ENCODE measurements around the gene DHODH.
A peak's percentile ranks its signal among the peaks of the same experiment; 100 is the strongest.

The DHODH gene

DNA sequence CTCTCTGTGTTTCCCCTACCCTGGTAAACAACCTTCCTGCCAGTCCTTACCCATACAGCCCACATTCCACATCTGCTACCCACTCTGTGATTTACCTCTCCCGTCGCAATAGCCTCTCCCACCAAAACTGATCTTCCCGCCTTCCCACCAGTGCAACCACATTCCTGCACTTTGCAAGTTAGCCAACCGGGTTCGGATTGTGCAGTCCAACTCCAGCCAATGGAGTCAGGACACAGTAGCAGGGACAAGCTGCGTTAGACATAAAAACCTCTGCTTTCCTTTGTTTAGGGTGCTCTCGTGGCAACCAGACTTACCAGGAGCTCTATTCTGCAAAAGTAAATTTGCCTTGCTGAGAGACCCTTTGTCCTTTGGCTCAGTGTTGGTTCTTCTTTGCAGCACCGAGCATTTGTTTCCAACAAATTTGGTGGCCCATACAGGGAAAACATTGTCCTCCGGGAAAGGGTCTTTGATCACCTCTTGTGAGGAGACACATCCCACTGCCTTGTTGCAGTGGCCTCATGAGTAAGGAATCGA, 55.9 kb downstream of the DHODH start:
- Histone ChIP-seq H3K27me3 (ENCODE audit: low read depth, low read length) (no peaks in the 10 kb centered on the region), H3K4me1 (ENCODE audit: low read length) (no peaks in the 10 kb centered on the region), H4K20me1 (ENCODE audit: insufficient read depth, low read length) (no peaks in the 10 kb centered on the region), H3K9me3 (ENCODE audit: insufficient read depth, low read length) (no peaks in the 10 kb centered on the region), H3K36me3 (replicated peaks; ENCODE audit: low read depth, low read length) (no peaks in the 10 kb centered on the region), H3K9ac (ENCODE audit: low read length) (no peak overlapping the region), H3K4me2 (ENCODE audit: low read length) (no peak overlapping the region), H3K27ac (ENCODE audit: low read length) (no peak overlapping the region), H3K4me3 (ENCODE audit: low read length) (no peak overlapping the region), H2AFZ (ENCODE audit: low read depth, low read length) (no peak overlapping the region), H3K79me2 (ENCODE audit: low read length) (no peaks in the 10 kb centered on the region)
- TF ChIP-seq CTCF (IDR thresholded peaks at IDR 0.05; ENCODE audit: low read depth, low read length) (no peak), EZH2phosphoT487 (IDR thresholded peaks at IDR 0.05; ENCODE audit: low read depth) (no peak)

- TF ChIP-seq CTCF (IDR thresholded peaks at IDR 0.05; ENCODE audit: low read depth, low read length) (peak; percentile 66), EZH2phosphoT487 (IDR thresholded peaks at IDR 0.05; ENCODE audit: low read depth) (no peak)
- Histone ChIP-seq H3K9me3 (ENCODE audit: insufficient read depth, low read length) (no peaks in the 10 kb centered on the region), H3K36me3 (replicated peaks; ENCODE audit: low read depth, low read length) (no peaks in the 10 kb centered on the region), H4K20me1 (ENCODE audit: insufficient read depth, low read length) (no peaks in the 10 kb centered on the region), H3K4me1 (ENCODE audit: low read length) (no peaks in the 10 kb centered on the region), H3K4me3 (ENCODE audit: low read length) (no peak overlapping the region), H3K27ac (ENCODE audit: low read length) (no peak overlapping the region), H3K9ac (ENCODE audit: low read length) (no peak overlapping the region), H3K4me2 (ENCODE audit: low read length) (no peak overlapping the region), H3K27me3 (ENCODE audit: low read depth, low read length) (no peaks in the 10 kb centered on the region), H3K79me2 (ENCODE audit: low read length) (no peaks in the 10 kb centered on the region), H2AFZ (ENCODE audit: low read depth, low read length) (no peak overlapping the region)
Observed at GRCh38 chr16:72066747-72067146, 58.2 kb downstream of the DHODH start.

GRCh38 chr16:72068930-72069329, 60.4 kb downstream of the DHODH start:
- no peaks in the 10 kb centered on the region for H3K79me2 ChIP-seq (ENCODE audit: low read length)
- no peaks in the 10 kb centered on the region for H4K20me1 ChIP-seq (ENCODE audit: insufficient read depth, low read length)

More at GRCh38 chr16:72068930-72069329, 60.4 kb downstream of the DHODH start:
- no peak overlapping the region for H2AFZ ChIP-seq (ENCODE audit: low read depth, low read length)
- no peak overlapping the region for H3K27ac ChIP-seq (ENCODE audit: low read length)
- no peaks in the 10 kb centered on the region for H3K9me3 ChIP-seq (ENCODE audit: insufficient read depth, low read length)
- H3K4me1 ChIP-seq (ENCODE audit: low read length), result no peaks in the 10 kb centered on the region
- H3K36me3 ChIP-seq (replicated peaks; ENCODE audit: low read depth, low read length), result no peaks in the 10 kb centered on the region
- no peak overlapping the region for H3K9ac ChIP-seq (ENCODE audit: low read length)
- no peaks in the 10 kb centered on the region for H3K27me3 ChIP-seq (ENCODE audit: low read depth, low read length)
- no peak overlapping the region for H3K4me2 ChIP-seq (ENCODE audit: low read length)
- H3K4me3 ChIP-seq (ENCODE audit: low read length), result no peak overlapping the region
- TF ChIP-seq EZH2phosphoT487 (IDR thresholded peaks at IDR 0.05; ENCODE audit: low read depth), result no peak
- no peak for TF ChIP-seq CTCF (IDR thresholded peaks at IDR 0.05; ENCODE audit: low read depth, low read length)

All from OCI-LY3 (cell line).